D341Med (cell line): ENCODE measurements around the gene DPYD.
"Not testable (repeated sequence)": the region's sequence is repeated elsewhere in the genome, so short reads cannot be mapped to it uniquely, and the experiment has no call there.

ENCODE experiments used
- DNase-seq: peaks from one replicate; pipeline ENCODE4 v3.0.0; 2012; ENCODE audit warnings: low spot score

DPYD gene

GRCh38 chr1:97352936-97353382 lies 567.9 kb downstream of the DPYD start:
- DNase-seq, result no peak

- DNase-seq, result no peak
Measured at GRCh38 chr1:97351846-97352245, 569.0 kb downstream of the DPYD start.

DNA sequence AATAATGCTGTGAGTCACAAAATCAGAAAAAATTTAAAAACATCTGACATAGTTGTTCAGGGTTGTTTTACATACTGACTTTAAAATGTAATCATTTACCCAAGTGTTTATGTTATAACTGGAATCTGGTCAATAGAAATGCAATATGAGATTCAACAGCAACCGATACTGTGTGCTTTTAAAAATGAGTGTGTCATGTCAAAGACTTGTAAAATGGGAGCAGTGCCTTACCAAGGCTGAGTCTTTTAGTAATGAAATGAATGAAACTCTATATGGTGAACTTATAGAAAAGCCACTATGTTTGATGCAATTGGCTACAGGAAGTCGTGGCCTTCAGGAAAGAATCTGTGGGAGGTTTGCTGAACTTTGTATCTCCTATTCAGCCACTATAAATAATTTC lies 570.2 kb downstream of the DPYD start:
- no peak for DNase-seq

GRCh38 chr1:97350241-97350640 lies 570.6 kb downstream of the DPYD start:
- no peak for DNase-seq

DNA sequence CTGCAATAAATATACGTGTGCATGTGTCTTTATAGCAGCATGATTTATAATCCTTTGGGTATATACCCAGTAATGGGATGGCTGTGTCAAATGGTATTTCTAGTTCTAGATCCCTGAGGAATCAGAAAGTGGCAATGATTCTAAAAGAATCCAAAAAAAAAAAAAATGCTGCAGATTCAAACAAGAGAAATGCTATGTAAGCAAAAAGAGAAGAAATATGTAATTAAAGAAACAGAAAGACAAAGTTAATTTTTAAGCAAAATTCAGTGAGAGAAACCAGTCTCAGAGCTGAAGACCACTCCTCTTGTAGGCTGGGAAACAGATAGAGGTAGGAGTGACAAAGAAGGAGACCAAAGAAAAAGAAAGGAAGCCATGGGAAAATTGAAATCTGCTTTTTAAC lies 571.0 kb downstream of the DPYD start:
- DNase-seq, result not testable (repeated sequence)

- DNase-seq, result no peak
Measured at GRCh38 chr1:97348599-97349265, 572.1 kb downstream of the DPYD start.

DNA sequence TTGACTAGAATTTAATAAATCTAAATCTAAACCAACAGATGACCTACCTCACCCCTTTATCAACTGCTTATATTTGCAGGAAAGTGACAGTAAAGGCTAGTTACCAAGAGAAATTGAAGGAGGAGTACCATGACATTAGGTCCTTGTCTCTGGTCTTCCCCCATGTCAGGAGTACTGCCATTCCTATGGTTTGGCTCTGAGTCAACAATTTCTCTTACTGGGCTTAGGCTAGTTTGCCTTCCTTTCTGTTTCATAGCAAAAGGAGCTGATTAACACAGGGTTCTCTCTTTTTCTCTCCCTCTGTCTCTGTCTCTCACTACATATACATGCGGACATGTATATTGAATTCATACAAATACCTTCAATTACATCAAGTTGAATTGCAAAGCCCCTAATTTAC lies 579.9 kb downstream of the DPYD start:
- DNase-seq, result no peak

DNA sequence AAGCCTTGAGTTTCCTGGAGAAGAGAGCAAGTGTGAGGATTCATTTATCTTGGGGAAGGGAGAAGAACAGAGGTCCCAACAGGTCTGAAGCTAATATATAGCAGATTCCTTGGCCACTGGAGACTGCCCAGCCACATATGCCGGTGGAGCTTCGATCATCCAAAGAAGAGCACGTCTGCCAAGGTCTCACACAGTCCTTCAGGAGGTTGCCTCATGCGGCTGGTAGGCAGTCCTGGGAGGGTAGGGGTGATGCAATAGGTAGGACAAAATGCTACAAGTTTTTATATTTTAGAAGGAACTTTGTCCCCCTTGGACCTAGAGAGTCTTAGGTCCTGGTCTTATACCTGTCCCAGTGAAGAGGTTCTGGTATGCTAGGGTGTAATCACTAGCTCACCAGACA lies 582.5 kb downstream of the DPYD start:
- DNase-seq, result no peak

- DNase-seq, result no peak
Measured at GRCh38 chr1:97337250-97338030, 583.4 kb downstream of the DPYD start.

GRCh38 chr1:97334454-97334853 lies 586.4 kb downstream of the DPYD start:
- DNase-seq, result no peak

DNA sequence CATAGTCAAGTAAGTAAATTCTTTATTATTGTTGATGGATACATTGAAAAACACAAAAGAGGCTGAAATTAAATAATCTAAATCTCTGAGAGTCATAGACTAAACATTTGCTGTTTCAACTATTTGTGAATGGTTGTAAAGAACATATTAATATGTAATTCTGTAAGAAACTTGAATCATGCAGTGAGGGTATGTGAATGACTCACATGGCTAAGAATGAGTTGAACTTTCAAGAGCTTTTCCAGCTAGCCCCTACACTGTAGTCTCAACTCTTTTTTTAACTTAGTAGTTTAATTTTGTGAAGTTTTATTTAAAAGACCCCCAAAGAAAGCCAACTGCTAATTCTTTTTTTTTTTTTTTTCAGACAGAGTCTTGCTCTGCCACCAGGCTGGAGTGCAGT lies 588.1 kb downstream of the DPYD start:
- DNase-seq, result no peak

DNA sequence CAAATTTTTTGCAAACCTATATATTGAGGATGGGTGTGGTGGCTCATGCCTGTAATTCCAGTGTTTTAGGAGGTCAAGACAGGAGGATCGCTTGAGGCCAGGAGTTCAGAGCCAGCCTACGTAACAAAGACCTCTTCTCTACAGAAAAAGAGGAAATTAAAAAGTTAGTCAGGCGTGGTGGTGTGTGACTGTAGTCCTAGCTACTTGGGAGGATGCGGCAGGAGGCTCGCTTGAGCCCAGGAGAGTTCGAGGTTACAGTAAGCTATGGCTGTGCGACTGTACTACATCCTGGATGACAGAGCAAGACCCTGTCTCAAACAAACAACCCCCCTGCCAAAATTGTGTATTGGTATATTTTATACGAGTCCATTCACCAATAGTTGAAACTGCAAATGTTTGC lies 589.7 kb downstream of the DPYD start:
- DNase-seq, result no peak

DNA sequence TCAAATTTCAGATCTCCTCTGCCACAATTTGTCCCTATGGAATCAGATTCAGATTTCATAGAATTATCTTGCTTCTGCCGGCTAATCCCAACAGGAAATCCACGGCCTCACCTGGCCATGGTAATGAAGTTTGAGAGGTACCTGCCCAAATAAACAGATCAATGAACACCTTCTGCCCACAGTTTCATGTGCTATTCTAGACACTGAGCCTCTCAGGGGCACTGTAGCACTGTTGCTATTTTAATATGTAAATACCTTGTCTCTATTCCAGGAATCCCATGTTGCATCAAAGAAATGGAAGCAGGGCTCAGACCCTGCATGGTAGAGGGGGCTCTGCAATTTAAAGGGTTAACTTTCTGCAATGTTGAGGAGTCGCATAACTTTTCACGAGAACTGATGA lies 606.1 kb downstream of the DPYD start:
- no peak for DNase-seq

GRCh38 chr1:97308131-97308530 lies 612.7 kb downstream of the DPYD start:
- no peak for DNase-seq

GRCh38 chr1:97307568-97307967 lies 613.3 kb downstream of the DPYD start:
- DNase-seq, result no peak

DNA sequence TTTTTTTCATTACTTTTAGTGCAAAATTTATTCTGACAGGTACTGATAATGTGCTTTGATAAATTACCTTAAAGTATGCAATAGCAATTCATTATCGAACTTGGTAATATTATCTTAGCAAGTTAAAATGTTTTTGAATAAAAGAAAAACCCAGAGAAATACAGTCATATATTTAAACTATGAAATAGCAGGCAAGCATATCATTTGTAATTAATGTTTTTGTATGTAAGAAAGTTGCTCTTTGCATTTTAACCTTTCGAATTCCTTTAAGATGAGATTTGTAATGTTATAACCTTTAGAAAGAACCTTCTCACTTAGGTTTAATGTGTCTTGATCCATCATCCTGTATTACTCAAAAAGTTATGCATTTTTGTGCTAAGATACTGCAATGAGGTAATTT lies 613.7 kb downstream of the DPYD start:
- DNase-seq, result no peak

DNA sequence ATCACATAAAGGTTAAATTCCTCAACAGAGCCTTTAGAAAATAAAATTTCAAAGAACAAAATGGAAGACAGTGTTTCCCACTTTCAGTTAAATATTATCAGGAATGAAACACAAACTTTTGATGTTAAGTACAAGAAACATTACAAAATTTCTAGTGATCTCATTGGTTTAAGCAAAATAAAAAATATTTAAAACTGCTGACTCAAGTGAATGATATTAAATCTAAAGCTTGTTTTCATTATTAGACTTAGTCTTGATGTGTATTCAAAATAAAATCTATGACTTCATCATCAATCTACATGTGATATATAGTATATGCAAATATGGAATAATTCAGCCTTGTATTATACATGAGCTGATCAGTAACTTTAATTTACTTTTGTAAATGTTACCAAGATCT lies 614.3 kb downstream of the DPYD start:
- DNase-seq, result no peak

- DNase-seq, result no peak
Measured at GRCh38 chr1:97304366-97304765, 616.5 kb downstream of the DPYD start.

DNA sequence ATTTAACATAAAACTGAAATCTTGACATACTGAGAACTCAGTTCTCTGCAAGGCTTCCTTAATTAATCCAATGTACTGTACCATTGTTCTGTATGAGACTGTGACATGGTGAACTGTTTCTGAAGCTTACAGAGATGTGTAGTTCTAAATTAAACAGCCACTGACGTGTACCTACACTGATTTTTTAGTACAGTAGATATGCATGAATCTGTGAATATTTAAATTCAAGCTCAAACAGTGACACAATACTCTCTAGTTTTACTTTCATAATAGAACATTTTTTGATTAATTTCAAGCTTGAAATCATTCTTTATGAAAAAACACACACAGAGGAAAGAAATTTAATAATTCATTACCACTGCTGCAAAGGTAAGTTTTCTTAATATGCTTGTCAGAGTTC lies 621.9 kb downstream of the DPYD start:
- DNase-seq, result no peak

- no peak for DNase-seq
Measured at GRCh38 chr1:97297611-97298010, 623.2 kb downstream of the DPYD start.

GRCh38 chr1:97281962-97282361 lies 638.9 kb downstream of the DPYD start:
- no peak for DNase-seq

- DNase-seq, result no peak
Measured at GRCh38 chr1:97277891-97278654, 642.8 kb downstream of the DPYD start.
